ENCODE results near the gene USE1.

Gene USE1

DNA sequence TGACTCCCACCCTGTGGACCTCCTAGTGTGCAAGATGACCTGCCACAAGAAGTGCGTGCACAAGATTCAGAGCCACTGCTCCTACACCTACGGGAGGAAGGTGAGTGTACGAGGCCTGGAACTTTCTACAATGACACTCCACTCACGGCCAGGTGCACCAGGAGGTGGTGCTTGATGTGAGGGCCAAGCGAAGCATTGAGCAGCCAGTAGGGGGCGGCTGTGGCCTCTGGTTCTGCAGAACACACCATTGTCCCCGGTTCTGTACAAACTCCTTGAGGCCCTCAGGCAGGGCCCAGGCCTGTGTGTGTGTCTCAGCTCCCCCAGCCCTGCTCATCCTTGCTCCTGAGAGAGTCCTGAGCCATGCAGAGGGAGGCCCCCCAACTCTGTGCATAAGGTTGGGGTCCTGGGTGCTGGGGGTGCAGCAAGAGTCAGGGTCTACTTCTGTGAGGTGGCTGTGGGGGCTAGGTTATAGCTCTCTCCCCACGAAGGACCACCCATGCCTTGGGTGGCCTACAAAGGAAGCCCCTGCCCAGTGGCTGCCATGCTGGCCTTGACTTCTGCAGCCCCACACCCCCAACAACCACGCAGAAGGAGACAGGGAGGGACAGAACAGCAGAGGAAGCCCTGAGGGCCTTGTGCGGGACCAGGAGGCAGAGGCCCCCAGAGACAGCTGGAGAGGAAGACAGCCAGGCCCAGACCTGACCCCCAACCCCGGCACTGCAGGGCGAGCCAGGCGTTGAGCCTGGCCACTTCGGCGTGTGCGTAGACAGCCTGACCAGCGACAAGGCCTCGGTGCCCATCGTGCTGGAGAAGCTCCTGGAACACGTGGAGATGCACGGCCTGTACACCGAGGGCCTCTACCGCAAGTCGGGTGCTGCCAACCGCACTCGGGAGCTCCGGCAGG, 9.7 kb upstream of the USE1 start:
- DNase-seq, result peak; percentile 71

DNA sequence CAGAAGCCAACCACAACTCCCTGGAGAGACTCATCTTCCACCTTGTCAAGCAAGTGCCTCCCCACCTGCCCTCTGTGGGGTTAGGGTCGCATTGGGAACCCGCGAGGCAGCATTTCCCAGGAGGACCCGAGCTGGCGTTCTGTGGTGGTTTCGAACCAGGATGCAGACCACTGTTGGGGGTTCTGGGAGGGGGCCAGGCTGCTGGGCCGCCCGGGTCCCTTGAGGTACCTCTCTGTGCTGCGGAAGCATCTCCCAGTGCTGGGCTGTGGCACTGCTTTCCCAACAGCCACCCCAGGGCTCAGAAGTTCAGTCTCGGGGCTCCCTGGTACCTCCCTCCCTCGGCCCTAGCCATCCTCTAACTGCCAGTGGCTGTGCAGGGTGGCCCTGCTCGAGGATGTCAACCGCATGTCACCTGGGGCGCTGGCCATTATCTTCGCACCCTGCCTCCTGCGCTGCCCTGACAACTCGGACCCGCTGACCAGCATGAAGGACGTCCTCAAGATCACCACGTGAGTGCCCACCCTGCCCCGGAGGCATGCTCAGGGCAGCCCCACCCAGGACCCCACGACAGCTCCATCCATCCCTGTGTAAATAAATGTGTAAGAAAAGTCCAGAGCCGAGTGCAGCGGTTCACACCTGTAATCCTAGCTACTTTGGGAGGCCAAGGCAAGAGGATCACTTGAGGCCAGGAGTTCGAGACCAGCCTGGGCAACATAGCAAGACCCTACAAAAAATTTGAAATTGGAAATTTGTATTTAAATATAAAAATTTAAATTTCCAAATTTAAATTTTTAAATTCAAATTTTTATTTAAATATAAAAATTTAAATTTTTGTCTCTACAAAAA, 8.2 kb upstream of the USE1 start:
- DNase-seq, result no peak

DNA sequence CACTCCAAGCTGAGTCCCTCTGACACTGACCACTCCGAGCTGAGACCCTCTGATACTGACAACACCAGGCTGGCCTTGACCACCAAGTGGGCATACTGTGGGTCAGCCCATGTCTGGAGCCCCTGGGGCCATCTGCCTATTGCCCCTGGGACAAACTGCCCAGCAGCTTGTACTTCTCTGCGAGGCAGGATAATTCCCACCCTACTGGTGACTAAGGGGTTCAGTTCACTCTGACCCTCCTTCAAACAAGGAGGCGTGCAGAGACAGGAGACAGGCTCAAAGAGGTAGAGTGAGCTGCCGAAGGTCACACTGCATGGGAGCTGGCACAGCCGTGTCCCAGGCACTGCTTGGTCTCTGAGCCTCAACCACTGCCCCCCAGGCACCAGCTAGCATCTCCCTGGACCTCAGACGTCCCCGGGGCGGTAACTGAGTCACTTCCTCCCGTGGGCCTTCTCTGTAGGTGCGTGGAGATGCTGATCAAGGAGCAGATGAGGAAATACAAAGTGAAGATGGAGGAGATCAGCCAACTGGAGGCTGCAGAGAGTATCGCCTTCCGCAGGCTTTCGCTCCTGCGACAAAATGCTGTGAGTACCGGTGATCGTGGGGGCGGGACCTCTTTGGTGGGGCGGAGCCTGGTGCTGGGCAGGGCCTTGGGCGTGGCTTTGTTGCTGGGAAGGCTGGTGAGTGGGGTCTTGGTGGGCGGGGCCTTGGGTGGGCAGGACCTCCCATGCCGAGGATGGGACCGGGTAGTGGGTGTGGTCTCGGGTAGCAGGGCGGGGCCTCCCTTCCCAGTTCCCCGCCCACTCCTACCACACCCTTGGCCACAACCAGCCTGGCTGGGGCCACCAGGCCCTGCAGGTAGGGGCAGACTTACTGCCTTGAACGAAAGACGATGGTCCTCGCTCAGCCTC, 5.8 kb upstream of the USE1 start:
- DNase-seq, result peak; percentile 62

DNA sequence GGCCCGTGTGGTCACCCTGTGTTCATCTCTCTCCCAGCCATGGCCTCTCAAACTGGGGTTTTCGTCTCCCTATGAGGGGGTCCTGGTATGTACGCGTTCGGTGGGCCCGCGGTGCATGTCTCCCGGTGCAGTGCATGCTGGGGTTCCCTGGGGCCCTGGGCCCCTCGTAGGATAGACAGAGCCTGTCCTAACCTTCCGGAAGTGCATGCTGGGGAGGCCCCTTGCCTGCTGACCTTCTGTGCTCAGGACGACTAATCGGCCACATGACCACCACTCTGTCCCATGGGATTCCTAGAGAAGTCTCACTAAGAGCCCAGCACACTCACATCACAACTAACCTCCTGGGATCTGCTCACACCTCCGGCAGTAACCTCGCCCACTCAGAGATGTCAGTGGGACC, 4.9 kb upstream of the USE1 start:
- DNase-seq, result no peak

DNA sequence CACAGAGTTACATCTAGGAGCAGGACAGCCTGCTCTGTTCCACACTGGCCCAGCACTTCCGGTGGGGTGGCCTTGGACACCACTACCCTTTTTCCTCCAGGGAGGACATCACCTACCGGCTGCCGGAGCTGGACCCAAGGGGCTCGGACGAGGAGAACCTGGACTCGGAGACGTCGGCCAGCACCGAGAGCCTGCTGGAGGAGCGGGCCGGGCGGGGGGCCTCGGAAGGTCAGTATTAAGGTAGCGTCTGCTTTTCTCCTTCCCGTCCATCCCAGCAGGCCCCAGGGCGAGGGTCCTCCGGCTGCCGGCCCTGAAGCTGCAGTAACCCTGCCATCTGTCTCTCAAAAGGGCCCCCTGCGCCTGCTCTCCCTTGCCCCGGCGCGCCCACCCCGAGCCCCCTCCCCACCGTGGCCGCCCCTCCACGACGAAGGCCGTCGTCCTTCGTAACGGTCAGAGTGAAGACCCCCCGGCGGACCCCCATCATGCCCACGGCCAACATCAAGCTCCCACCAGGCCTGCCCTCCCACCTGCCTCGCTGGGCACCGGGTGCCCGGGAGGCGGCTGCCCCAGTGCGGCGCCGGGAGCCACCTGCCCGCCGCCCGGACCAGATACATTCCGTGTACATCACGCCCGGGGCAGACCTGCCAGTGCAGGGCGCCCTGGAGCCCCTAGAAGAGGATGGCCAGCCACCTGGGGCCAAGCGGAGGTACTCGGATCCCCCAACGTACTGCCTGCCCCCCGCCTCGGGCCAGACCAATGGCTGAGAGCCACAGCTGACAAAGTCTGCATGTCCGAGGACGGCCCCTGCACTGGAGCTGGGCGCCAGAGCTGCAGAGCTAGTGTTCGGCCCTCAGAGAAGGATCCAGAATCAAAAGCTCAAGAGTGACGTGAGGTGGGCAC, 3.4 kb upstream of the USE1 start:
- DNase-seq, result no peak

DNA sequence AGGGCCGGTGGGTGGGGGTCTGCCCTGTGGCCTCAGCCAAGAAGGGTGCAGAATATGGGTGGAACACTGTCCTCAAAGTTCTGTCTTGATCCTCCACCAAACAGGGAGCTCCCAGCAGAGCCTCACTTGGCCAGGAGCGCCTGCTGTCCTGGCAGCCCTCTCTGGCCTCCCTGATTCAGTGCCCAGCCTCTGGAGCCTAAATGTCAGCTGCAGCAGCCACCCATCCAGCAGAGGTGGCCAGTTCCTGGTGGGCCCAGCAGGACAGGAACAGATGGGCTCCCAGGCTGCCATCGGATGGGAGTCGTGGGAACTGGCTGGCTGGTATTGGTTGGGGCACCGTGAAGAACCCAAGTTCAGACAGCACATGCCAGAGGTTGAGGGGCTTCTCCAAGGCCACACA, 1.8 kb upstream of the USE1 start:
- no peak for DNase-seq

DNA sequence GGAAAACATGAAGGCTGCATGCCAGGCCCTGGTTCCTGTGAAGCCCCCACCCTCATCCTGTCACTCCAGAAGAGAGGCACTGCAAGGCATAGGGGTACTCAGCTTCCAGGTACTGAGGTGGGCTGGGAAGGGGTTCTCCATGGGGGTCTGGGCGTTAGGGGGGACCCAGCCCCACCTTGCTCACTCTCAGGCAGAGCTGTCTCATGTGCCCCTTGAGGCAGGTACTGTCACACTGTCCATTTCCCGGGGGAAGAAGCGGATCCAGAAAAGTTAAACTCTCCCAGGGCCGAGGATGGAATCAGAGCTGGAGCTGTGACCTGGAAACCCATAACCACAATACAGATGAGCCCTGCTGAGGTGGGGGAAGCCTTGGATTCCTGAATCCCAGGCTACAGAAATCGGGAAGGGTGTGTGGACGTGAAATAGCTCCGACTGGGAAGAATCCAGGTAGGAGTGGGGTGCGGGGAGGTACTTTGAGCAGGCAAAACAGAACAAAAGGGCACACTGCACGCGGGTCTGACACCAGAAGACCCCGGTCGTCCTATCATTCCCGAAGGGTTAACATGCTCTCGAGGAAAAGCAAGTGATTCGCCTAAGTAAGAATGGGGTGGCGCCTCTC, 540 bp upstream of the USE1 start:
- DNase-seq, result peak; percentile 63

DNA sequence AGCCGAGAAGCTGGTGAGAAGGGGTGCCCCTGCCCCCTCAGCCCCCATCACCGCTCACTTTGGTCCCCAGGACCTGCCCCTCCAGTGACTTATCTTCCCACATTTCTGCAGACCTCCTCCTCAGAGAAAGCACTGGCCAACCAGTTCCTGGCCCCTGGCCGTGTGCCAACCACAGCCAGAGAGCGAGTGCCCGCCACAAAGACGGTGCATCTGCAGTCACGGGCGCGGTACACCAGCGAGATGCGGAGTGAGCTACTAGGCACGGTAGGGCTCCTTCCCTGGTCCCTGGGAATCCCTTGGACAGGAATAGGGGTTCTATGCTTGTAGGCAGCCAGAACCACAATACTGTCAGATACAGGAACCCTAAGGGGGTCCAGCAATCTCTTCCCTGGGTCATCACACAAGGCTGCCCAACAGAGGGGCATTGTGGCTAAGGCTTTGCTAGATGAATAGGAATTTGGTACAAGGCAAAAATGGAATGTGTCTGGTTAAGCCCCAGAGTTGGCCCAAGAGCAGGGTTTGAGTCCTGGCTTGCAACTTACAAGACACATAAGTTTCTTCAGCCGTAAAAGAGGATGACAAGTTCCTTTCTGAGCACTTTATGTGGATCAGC, 1.0 kb downstream of the USE1 start:
- DNase-seq, result no peak

DNA sequence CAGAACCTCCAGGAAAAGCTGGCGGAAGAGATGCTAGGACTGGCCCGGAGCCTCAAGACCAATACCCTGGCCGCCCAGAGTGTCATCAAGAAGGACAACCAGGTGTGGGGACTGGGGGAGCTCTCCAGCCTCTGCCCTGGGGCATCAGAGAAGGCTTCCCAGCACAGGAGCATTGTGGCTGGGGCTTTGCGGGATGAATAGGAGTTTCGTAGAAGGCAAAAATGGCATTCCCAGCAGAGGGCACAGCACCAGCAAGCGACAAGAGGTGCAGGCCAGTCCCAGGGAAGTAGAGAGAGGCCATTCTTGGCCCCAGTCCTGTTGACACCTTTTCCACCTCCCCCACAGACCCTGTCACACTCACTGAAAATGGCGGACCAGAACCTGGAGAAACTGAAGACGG, 4.1 kb downstream of the USE1 start:
- no peak for DNase-seq

DNA sequence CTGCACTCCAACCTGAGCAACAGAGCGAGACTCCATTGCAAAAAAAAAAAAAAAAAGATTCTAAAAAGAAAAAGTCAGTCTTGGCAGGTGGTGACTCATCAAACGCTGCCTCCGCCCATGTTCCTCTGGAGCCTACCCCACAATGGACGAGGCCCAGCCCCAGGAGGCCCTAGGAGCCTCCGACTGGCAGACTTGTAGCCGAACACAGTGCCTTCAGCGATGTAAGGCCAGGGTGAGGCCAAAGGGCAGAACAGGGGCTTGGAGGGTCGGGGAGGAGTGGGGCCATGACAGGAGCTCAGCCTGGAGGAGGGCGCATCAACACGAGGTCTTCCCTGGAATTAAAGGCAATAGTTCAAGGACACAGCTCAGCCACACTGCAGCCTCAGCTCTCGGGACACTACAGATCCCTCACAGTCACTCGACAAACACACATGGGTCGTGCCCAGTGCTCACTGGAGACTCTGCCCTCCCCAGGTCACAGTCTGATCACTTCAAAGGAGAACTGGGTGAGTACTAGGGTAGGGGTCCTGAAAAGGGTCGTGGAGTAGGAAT, 5.1 kb downstream of the USE1 start:
- peak; percentile 13 for DNase-seq

DNA sequence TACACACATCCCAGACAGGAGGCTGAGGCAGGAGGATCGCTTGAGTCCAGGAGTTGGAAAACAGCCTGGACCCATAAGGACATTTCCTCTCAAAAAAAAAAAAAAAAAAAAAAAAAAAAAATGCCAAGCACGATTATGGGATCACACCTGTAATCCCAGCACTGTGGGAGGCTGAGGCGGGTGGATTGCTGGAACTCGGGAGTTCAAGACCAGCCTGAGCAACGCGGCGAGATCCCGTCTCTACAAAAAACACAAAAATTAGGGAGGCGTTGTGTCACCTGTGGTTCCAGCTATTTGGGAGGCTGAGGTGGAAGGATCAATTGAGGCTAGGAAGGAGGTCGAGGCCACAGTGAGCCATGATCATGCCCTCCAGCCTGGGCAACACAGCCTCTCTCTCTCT, 9.9 kb downstream of the USE1 start:
- no peak for DNase-seq

DNA sequence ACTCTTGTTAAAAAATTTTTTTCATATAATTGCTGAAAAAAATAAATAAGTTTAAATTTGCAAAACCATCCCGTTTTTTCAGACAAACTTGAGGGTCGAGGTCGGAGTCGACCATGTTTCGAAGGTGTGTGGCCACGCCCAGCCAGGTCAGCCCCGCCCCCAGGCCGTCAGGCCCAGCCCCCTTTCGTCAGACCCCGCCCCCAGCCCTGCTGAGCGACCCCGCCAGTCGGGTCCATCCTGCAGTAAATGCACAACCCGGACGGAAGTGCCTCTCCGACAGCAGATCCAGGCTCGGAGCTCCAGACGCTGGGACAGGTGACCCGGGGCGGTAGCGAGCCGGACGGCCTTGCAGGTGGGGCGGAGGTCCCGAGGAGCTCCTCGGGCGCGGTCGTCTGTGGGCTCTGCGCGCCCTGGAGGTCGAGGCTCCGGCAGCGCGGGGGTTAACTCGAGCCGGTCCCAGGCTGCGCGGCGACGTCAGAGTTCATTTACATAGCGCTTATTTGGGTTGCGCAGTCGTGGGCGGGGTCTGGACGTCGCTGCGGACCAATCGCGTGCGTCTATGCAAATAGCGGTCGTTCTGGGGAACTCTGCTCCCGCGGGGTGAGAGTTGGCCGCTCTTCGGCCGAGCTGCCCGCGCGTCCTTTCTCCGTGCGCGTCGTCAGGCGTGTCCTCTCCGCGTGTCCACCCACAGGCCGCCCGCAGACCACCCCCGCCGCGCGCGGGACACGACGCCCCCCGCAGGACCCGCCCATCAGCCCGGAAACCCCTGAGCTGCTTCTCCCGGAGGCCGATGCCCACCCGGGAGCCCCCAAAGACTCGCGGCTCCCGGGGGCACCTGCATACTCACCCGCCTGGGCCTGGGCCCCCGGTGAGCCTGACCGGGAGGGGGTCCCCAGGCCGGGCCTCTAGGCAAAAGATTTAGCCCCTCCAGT, 11.1 kb downstream of the USE1 start, which contains the start of gene OCEL1:
OCEL1 (plus strand) TSS at position 225 of the 932 bp plus-strand sequence; CDS start at position 247, 22 bp downstream.
- DNase-seq, result peak; percentile 99

DNA sequence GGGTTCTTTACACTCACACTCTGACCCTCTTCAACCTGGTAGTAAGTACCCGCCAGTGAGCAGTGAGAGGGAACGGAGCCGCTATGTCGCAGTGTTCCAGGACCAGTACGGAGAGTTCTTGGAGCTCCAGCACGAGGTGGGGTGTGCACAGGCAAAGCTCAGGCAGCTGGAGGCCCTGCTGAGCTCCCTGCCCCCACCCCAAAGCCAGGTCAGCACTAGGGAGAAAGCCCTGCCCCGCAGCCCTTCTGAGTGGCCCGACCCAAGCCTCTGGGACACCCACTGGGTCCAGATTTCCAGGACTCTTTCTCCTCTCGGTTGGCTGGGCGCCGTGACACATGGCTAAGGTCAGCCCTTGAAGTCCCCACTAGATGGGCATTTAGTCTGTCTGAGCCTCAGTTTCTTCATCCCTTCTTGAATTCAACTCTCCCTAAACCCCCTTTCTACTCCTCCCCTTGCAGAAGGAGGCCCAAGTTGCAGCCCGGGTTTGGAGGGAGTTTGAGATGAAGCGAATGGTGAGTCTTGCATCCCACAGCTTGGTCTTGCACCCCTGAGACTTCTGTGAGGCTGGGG, 12.7 kb downstream of the USE1 start:
- DNase-seq, result no peak

DNA sequence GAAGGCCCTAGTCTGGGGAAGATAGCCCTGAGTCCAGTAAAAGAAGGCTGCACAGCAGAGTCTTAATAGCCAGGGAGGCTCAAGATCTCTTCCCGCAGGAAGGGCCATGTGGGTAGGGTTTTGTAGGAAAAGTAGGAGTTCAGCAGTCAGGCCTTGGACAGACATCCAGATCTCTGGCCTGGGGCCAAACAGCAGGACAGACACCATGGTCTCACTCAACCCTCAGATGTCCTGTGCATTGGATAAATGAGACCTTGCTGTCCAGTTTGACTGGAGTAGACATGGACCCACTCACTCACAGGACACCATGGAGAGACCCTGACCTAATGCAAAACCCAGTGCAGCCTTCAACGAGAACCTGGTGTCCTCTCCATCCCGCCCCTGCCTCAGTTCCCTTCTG, 14.7 kb downstream of the USE1 start:
- DNase-seq, result no peak

DNA sequence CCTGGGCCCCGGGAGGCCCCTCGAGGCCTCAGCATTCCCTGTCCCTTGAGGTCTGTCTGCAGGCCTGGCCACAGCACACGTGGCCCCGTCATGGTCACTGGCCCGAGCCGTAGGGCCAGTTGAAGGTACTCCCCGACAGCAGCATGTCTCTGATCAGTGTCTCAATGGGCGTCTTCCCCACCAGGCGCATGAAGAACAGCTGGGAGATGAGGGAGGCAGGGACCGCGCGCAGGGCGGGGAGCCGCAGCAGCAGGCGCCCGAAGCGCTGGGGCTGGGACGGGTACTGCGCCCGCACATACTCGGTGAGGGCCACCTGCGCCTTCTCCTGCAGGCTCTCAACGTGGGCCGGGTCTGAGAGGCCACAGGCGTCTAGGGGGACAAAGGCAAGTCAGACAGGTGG, 17.1 kb downstream of the USE1 start:
- DNase-seq, result no peak

DNA sequence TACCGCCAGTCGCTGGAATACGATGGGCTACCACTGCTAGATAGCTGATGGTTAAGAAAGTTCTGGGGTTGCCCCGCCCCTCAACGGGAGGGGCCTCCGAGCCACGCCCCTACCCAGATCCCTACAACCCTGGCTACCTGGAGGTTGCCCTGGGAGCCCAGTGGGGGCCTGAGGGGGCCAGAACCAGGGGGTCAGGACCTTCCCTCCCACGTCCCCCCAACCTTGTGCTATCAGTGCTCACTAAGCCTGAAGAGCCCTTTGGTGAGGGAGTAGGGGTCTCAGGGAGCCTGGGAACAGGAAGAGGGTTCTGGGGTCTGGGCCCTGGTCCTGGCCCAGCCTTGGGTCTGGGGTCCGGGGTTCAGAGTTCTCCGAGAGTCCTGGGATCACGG, 19.7 kb downstream of the USE1 start:
- peak; percentile 91 for DNase-seq

DNA sequence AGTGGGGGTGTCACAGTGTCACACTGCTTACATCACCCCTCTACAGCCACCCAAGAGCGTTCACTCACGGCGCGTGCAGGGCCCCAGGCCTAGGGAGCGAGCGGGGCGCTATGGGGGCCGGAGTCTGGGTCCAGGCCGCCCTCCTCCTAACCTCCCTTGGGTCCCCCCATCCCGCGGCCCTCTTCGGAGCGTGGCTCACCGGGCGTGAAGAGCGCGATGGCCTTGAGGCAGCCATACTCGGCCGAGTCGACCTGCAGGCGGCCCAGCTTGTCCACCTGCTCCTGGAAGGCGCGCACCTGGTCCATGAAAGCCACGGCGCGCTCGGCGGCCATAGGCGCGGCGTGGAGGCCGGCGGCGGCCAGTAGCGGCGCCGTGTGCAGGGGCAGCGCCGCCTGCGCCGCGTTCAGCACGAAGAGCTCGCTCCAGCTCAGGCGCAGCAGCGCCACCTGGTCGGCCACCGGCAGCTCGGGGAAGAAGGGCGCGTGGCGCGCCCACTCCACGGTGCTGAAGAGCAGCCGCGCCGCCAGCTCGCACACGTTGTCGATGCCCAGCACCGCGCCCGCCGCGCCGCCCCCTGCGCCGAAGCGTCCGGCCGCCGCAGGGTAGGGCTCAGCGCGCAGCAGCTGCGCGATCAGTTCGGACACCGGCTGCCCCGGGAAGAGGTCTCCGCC, 20.3 kb downstream of the USE1 start:
- DNase-seq, result peak; percentile 91

Measured in OCI-M1 (cell line).